ENCODE data around the gene KCTD1.

The KCTD1 gene

DNA sequence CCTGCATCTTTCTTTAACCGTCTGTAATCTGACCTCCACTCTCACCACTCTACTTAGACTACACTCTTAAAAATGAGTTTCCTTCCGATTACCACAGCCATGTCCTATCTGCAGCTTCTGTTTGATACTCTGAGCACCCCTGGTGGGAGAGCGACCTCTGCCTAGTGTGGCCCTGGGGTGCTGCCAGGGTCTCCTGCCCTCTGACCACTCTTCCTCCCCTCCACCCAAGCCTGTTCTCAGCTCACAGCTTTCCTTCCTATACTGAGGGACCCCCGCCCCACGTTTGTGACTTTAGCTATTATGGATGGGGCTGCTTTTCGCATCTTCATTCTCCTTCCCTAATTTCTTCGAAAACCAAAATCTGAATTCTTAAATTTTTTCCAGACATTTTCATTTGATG, 132.7 kb downstream of the KCTD1 start:
- peaks cover 3% of the 10 kb centered on the region; the same call in 1 of the 2 replicates for H3K4me1 ChIP-seq (ENCODE audit: control insufficient read depth, insufficient read depth, low read length)

GRCh38 chr18:26414901-26415440, 133.4 kb downstream of the KCTD1 start:
- DNase-seq (ENCODE audit: low read depth, low spot score) = no peak
- Histone ChIP-seq H3K36me3 (ENCODE audit: control insufficient read depth, insufficient read depth, low read length) (no peaks in the 10 kb centered on the region), H3K27ac (ENCODE audit: low read length) (peak overlapping the region; percentile 45), H3K4me1 (ENCODE audit: control insufficient read depth, insufficient read depth, low read length) (peaks cover 3% of the 10 kb centered on the region; the same call in 1 of the 2 replicates), H3K9me3 (ENCODE audit: control insufficient read depth, insufficient read depth, low read length) (no peaks in the 10 kb centered on the region), H3K27me3 (ENCODE audit: control insufficient read depth, insufficient read depth, low read length) (no peaks in the 10 kb centered on the region), H3K4me3 (ENCODE audit: low read length) (no peak overlapping the region)
- no CpG with 5 or more reads among the region's 4 CpGs for WGBS (ENCODE audit: insufficient coverage, insufficient read length)

More for the DNA sequence above, 132.7 kb downstream of the KCTD1 start:
- DNase-seq (ENCODE audit: low read depth, low spot score) = no peak
- no peaks in the 10 kb centered on the region for H3K9me3 ChIP-seq (ENCODE audit: control insufficient read depth, insufficient read depth, low read length)
- H3K27me3 ChIP-seq (ENCODE audit: control insufficient read depth, insufficient read depth, low read length) = no peaks in the 10 kb centered on the region
- H3K27ac ChIP-seq (ENCODE audit: low read length) = no peak overlapping the region
- WGBS (ENCODE audit: insufficient coverage, insufficient read length) = 100% methylated on average over 1 of the region's 7 CpGs
- H3K4me3 ChIP-seq (ENCODE audit: low read length) = no peak overlapping the region
- H3K36me3 ChIP-seq (ENCODE audit: control insufficient read depth, insufficient read depth, low read length) = no peaks in the 10 kb centered on the region

- no peak for DNase-seq (ENCODE audit: low read depth, low spot score)
- Histone ChIP-seq H3K4me3 (ENCODE audit: low read length) (no peak overlapping the region), H3K4me1 (ENCODE audit: control insufficient read depth, insufficient read depth, low read length) (0 out of 2 replicates have a peak, but pooled peaks cover 1% of the 10 kb centered on the region), H3K27me3 (ENCODE audit: control insufficient read depth, insufficient read depth, low read length) (no peaks in the 10 kb centered on the region), H3K27ac (ENCODE audit: low read length) (no peak overlapping the region), H3K36me3 (ENCODE audit: control insufficient read depth, insufficient read depth, low read length) (no peaks in the 10 kb centered on the region), H3K9me3 (ENCODE audit: control insufficient read depth, insufficient read depth, low read length) (no peaks in the 10 kb centered on the region)
- no CpG with 5 or more reads among the region's 4 CpGs for WGBS (ENCODE audit: insufficient coverage, insufficient read length)
Observed at GRCh38 chr18:26409091-26409490, 139.3 kb downstream of the KCTD1 start.

- no peak overlapping the region for H3K4me3 ChIP-seq (ENCODE audit: low read length)
- H3K27ac ChIP-seq (ENCODE audit: low read length) = no peak overlapping the region
- DNase-seq (ENCODE audit: low read depth, low spot score) = no peak
- no peaks in the 10 kb centered on the region for H3K36me3 ChIP-seq (ENCODE audit: control insufficient read depth, insufficient read depth, low read length)
- H3K4me1 ChIP-seq (ENCODE audit: control insufficient read depth, insufficient read depth, low read length) = no peaks in the 10 kb centered on the region
- no peaks in the 10 kb centered on the region for H3K9me3 ChIP-seq (ENCODE audit: control insufficient read depth, insufficient read depth, low read length)
- no peaks in the 10 kb centered on the region for H3K27me3 ChIP-seq (ENCODE audit: control insufficient read depth, insufficient read depth, low read length)
- WGBS (ENCODE audit: insufficient coverage, insufficient read length) = no CpG with 5 or more reads among the region's 16 CpGs
Observed at GRCh38 chr18:26407736-26408601, 140.4 kb downstream of the KCTD1 start.

DNA sequence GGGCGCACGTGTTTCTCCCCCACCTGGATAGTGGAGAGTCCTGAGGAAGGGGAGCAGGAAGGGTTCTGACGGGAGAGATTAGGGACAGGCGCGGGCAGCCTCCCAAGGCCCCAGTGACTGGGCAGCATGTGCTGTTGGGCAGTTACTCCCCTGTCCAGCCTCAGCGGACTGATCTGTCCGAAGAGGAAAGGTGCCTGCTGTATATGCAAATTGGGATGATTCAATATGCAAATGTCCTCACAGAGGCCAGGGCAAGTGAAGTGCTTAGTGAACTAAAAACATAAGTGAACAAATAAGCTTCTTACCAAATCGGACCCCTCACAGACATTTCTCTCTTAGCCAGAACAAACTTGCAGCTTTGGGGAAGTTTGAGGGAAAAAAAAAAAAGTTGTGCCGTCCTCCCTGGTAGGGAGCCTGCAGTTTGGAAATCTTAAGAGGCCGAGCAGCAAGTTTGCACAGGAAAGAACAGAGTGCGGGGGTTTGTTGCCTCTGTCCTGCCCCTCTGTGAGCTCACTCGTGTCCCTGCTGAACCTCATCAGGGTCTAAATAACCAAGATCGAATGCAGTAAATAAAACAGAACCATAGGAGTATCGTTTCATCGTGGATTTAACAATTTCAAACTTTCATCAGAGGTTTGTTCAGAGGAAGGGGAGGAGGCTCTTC, 141.4 kb downstream of the KCTD1 start:
- WGBS (ENCODE audit: insufficient coverage, insufficient read length) = no CpG with 5 or more reads among the region's 15 CpGs
- H3K4me3 ChIP-seq (ENCODE audit: low read length) = no peak overlapping the region
- H3K27me3 ChIP-seq (ENCODE audit: control insufficient read depth, insufficient read depth, low read length) = no peaks in the 10 kb centered on the region
- H3K27ac ChIP-seq (ENCODE audit: low read length) = no peak overlapping the region
- no peaks in the 10 kb centered on the region for H3K9me3 ChIP-seq (ENCODE audit: control insufficient read depth, insufficient read depth, low read length)
- DNase-seq (ENCODE audit: low read depth, low spot score) = no peak
- no peaks in the 10 kb centered on the region for H3K36me3 ChIP-seq (ENCODE audit: control insufficient read depth, insufficient read depth, low read length)
- no peaks in the 10 kb centered on the region for H3K4me1 ChIP-seq (ENCODE audit: control insufficient read depth, insufficient read depth, low read length)

DNA sequence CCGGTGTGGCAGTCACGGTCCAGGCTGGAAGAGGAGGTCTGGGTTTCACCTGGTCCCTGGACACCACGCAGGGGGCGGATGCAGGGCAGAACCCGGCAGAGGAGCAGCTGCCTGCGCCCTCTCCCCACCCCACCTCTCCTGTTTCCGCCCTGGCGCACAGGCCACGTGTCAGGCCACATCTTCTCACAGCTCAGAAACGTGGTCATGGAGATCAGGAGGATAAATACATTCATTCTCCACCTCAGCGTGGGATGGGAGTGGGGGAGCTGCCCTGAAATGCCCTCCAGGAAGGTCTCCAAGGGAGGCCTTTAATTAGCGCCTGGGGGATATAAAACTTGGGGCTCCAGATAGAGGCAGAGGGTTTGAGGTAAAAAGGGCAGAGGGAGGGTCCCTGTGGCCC, 142.0 kb downstream of the KCTD1 start:
- Histone ChIP-seq H3K4me1 (ENCODE audit: control insufficient read depth, insufficient read depth, low read length) (no peaks in the 10 kb centered on the region), H3K36me3 (ENCODE audit: control insufficient read depth, insufficient read depth, low read length) (no peaks in the 10 kb centered on the region), H3K27ac (ENCODE audit: low read length) (no peak overlapping the region), H3K4me3 (ENCODE audit: low read length) (no peak overlapping the region), H3K9me3 (ENCODE audit: control insufficient read depth, insufficient read depth, low read length) (no peaks in the 10 kb centered on the region), H3K27me3 (ENCODE audit: control insufficient read depth, insufficient read depth, low read length) (no peaks in the 10 kb centered on the region)
- WGBS (ENCODE audit: insufficient coverage, insufficient read length) = no CpG with 5 or more reads among the region's 12 CpGs
- no peak for DNase-seq (ENCODE audit: low read depth, low spot score)

DNA sequence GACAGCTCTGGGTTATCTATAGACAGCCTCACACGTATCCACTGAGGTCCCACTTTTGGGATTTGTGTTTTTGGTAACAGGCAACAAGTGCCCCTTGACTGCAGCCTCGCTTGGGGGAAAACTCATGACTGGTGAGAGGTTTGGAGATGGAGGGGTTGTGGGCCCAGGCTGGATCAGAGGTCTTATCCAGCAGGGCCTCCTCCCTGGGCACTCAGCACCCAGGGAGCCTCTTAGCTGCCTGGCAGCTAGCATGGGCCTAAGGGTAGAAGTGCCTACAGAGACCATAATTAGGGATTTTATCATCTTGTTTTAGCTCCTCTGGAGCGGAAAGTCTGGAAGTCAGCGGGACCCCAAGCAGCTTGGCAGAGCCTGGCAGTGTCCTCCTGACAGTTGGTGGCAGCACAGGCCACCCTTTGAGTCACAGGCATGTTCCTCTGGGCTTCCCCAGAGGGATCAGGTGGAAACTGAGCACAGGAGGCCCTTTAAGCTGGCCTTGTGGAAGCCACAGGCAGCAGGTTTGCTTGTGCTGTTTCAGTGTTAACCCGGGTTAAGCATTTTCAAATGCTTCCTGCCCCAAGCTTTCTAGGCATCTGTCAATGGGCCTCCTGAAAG, 143.1 kb downstream of the KCTD1 start:
- no peaks in the 10 kb centered on the region for H3K36me3 ChIP-seq (ENCODE audit: control insufficient read depth, insufficient read depth, low read length)
- no peaks in the 10 kb centered on the region for H3K4me1 ChIP-seq (ENCODE audit: control insufficient read depth, insufficient read depth, low read length)
- H3K27me3 ChIP-seq (ENCODE audit: control insufficient read depth, insufficient read depth, low read length) = no peaks in the 10 kb centered on the region
- H3K9me3 ChIP-seq (ENCODE audit: control insufficient read depth, insufficient read depth, low read length) = no peaks in the 10 kb centered on the region
- no peak overlapping the region for H3K27ac ChIP-seq (ENCODE audit: low read length)
- no peak for DNase-seq (ENCODE audit: low read depth, low spot score)
- WGBS (ENCODE audit: insufficient coverage, insufficient read length) = no CpG with 5 or more reads among the region's 5 CpGs
- no peak overlapping the region for H3K4me3 ChIP-seq (ENCODE audit: low read length)
